Prostate gland (tissue), 2 donors: ENCODE data around the gene SBK2. TPM values are rescaled to one million over a fixed set of nuclear protein-coding genes. Genes with fewer than 3 reads are reported as not detected.

Experiments
- DNase-seq: peaks from one replicate; pipeline ENCODE4 v3.0.0-alpha.2; 2019; ENCODE audit warnings: low spot score
- H3K27ac ChIP-seq, 2 donors: fragments of 200-600 bp; sonication (generic); 2 replicates each; pipeline ENCODE4 v1.5.1; 2017 to 2019
- H3K27me3 ChIP-seq: fragments of 200-600 bp; sonication (generic); replicated peaks from 2 replicates; pipeline ENCODE4 v1.5.1; 2019; ENCODE audit not compliant: insufficient read depth
- H3K36me3 ChIP-seq, 2 donors: fragments of 200-600 bp; sonication (generic); 1 replicate in 1 of 2; 2 replicates in 1 of 2; pipeline versions ENCODE4 v1.5.1 to v1.8.1; 2017 to 2019
- H3K4me1 ChIP-seq: fragments of 200-600 bp; sonication (generic); replicated peaks from 2 replicates; pipeline ENCODE4 v1.5.1; 2019
- H3K4me3 ChIP-seq, 2 donors: fragments of 200-600 bp; sonication (generic); 2 replicates each; pipeline ENCODE4 v1.5.1; 2017 to 2019
- H3K9me3 ChIP-seq: fragments of 200-600 bp; sonication (generic); 2 replicates; pipeline ENCODE4 v1.5.1; 2017
- POLR2A ChIP-seq: fragments of 450-650 bp; IDR thresholded peaks from one replicate; pipeline ENCODE4 v1.6.1; 2016; ENCODE audit warnings: antibody characterized with exemption, mild to moderate bottlenecking
- POLR2AphosphoS5 ChIP-seq: sonication (generic); formaldehyde crosslinking; IDR thresholded peaks from one replicate; pipeline ENCODE4 v1.6.1; 2017; ENCODE audit warnings: antibody characterized with exemption
- WGBS: methylation state at CpG from one replicate; pipeline ENCODE4 v1.1.5; 2018; 5-methylcytosine and 5-hydroxymethylcytosine counted together
- intact Hi-C: fragments of 100-400 bp; cut with DNase I; formaldehyde crosslinking; loops from one replicate; pipeline ENCODE4 v1.14.2; 2022
- total RNA-seq, 2 donors: library from RNA; depleted of rRNA; stranded (reverse); fragments of >200 nt; gene quantifications; one replicate each; pipeline ENCODE4 v1.1.0, GENCODE V29; 2016
- TF ChIP-seq, protein P1 (sequence below), 4 experiments: fragments of 200-600 bp in 2 of 4; fragments of 450-650 bp in 2 of 4; sonication (generic) in 2 of 4; IDR thresholded peaks; 1 replicate in 3 of 4; 2 replicates in 1 of 4; pipeline ENCODE4 v1.5.1; 2016 to 2019; ENCODE audit warnings: antibody characterized with exemption in 4 of 4, mild to moderate bottlenecking in 2 of 4, moderate library complexity in 2 of 4

SBK2 gene
- total RNA-seq, 2 donors from 2014 or later: not detected

DNA sequence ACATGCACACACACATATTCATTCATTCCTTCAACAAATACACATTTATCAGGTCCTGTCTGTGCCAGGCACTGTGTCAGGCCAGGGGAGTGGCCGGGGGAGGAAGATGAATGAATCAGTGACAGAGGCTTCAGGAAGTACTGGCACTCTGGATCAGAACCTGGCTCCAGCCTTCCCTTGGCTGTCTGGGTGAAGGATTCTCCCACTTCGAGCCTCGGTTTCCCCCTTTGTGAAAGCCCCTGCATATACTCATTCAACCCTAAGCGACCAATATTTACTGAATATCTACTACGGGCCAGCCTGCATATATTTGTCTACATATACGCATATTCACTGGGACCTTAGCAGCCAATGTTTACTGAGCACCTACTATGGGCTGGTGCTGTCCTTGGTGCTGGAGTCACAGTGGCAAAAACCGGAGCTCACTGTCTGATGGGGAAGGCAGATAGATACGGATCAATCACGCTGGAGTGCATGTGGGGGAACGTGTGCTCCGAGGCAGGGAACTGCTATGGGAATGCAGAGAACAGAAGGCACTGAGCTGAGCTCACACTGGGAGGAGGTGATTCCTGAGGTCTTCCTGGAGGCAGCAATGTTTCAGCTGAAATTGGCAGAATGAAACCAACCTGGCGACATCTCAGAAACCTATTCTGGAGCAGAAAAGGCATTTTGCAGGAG lies 44.4 kb upstream of the SBK2 start:
- Histone ChIP-seq H3K4me1 (peaks cover 14% of the 10 kb centered on the region), H3K27me3 (no peaks in the 10 kb centered on the region), H3K9me3 (no peaks in the 10 kb centered on the region), H3K36me3 (peaks cover 0 to 7% of the 10 kb centered on the region in 2 donors), H3K4me3 (peak overlapping the region; percentile 86 to 97), H3K27ac (peak overlapping the region; percentile 88 to 94)
- DNase-seq: no peak
- WGBS: 26% methylated on average over 12 of the region's 12 CpGs
- intact Hi-C loops: loop anchor here (5.0 kb wide), 1 partner anchor 64 kb away; no protein-coding TSS in a partner anchor
- TF ChIP-seq, protein P1, sequence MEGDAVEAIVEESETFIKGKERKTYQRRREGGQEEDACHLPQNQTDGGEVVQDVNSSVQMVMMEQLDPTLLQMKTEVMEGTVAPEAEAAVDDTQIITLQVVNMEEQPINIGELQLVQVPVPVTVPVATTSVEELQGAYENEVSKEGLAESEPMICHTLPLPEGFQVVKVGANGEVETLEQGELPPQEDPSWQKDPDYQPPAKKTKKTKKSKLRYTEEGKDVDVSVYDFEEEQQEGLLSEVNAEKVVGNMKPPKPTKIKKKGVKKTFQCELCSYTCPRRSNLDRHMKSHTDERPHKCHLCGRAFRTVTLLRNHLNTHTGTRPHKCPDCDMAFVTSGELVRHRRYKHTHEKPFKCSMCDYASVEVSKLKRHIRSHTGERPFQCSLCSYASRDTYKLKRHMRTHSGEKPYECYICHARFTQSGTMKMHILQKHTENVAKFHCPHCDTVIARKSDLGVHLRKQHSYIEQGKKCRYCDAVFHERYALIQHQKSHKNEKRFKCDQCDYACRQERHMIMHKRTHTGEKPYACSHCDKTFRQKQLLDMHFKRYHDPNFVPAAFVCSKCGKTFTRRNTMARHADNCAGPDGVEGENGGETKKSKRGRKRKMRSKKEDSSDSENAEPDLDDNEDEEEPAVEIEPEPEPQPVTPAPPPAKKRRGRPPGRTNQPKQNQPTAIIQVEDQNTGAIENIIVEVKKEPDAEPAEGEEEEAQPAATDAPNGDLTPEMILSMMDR (IDR thresholded peaks at IDR 0.05): no peak

DNA sequence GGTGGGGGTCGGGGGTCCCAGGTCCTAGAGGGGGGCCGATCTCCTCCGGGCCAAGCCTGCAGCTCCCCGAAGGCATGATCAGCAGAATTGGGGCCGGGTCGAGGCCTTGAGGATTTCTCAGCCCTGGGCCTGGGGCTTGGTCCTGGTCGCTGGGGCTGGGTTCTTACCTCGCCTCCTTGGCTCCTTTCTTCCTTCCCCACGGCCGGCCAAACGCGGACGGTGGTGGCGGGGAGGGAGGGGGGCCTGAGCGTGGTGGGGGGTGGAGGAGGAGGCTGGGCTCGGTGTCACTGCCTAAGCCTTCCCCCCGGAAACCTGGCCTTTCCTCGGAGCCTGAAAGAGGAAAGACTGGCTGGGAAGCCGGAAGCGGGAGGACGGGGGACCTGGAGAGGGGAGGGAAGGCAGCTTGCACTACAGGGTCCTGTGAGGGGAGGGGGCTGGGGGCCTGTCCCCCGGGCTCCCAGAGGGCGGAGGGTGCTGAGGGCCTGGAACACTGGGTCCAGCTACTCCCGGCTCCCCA lies 43.8 kb upstream of the SBK2 start, which contains the start of gene ZNF579:
TSS of gene ZNF579 (minus strand) at position 221 of the 517 bp plus-strand sequence. CDS start 1,209 bp downstream, outside the sequence.
- intact Hi-C loops: loop anchor here (5.0 kb wide), 1 partner anchor 63 kb away; no protein-coding TSS in a partner anchor
- Histone ChIP-seq H3K27me3 (no peaks in the 10 kb centered on the region), H3K27ac (peak within 1 kb of the TSS; percentile 88 to 94), H3K4me1 (peaks cover 14% of the 10 kb centered on the region), H3K36me3 (peaks cover 0 to 7% of the 10 kb centered on the region in 2 donors), H3K4me3 (peak within 1 kb of the TSS; percentile 86 to 97), H3K9me3 (no peaks in the 10 kb centered on the region)
- peak; percentile 76 for DNase-seq
- TF ChIP-seq POLR2AphosphoS5 (peak; percentile 73), POLR2A (no peak)
- 2% methylated on average over 16 of the region's 24 CpGs for WGBS

DNA sequence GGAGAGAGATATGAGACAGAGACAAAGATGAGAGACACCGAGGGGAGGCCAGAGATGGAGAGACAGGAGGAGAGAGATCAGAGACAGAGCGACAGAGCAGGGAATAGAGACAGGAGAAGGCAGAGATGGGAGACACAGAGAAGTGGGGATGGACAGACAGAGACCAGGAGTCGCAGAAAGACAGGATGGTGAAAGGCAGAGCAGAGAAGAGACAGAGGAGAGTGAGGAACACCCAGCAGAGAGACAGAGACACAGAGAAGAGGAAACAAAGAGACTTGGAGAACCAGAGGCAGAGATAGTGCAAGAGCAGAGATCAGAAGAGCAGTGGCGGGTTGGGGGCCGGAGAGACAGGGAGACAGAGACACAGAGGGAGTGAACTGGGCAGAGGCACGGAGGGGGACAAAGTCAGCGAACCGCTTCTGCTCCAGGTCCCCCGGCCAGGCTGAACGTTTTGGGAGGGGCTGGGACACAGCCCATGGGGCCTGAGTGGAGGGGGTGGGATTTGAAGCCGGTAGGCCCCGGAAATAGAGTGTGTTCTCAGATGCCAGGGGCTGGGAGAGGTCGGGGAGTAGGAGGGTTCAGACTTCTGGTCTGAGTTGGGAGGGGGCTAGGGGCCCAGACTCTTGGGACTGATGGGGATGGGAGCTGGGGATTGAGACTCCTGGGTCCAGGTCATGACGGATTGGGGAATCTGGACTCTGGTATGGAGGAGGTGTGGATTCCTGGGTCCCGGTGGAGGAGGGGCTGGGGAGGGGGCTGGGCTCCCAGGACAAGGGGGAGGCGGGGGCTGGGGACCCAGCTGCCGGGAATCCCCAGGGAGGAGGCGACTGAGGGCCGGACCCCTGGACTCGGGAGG lies 43.1 kb upstream of the SBK2 start:
- peaks cover 14% of the 10 kb centered on the region for H3K4me1 ChIP-seq
- H3K27ac ChIP-seq: peak overlapping the region; percentile 88 to 94
- peaks cover 0 to 7% of the 10 kb centered on the region in 2 donors for H3K36me3 ChIP-seq
- intact Hi-C loops: loop anchor here (5.0 kb wide), 1 partner anchor 63 kb away; no protein-coding TSS in a partner anchor
- no peaks in the 10 kb centered on the region for H3K27me3 ChIP-seq
- no peak for DNase-seq
- TF ChIP-seq POLR2AphosphoS5: no peak
- TF ChIP-seq, protein P1 (IDR thresholded peaks at IDR 0.05): no peak
- TF ChIP-seq POLR2A: no peak
- WGBS: 8% methylated on average over 20 of the region's 20 CpGs
- H3K9me3 ChIP-seq: no peaks in the 10 kb centered on the region
- H3K4me3 ChIP-seq: peak overlapping the region; percentile 86 to 97

GRCh38 chr19:55578761-55579747 lies 42.1 kb upstream of the SBK2 start:
- Histone ChIP-seq H3K27ac (no peak overlapping the region), H3K4me1 (peaks cover 14% of the 10 kb centered on the region), H3K9me3 (no peaks in the 10 kb centered on the region), H3K36me3 (peaks cover 0 to 7% of the 10 kb centered on the region in 2 donors), H3K27me3 (no peaks in the 10 kb centered on the region), H3K4me3 (peak overlapping the region in 1 of 2 donors; percentile 86)
- TF ChIP-seq POLR2A (no peak), POLR2AphosphoS5 (no peak)
- TF ChIP-seq, protein P1 (IDR thresholded peaks at IDR 0.05): no peak
- DNase-seq: no peak
- WGBS: 92% methylated on average over 74 of the region's 90 CpGs
- intact Hi-C loops: no loop called here
